Middle frontal gyrus (tissue), 1 donor: ENCODE measurements around the gene DNAJC21.
A peak's percentile ranks its signal among the peaks of the same experiment; 100 is the strongest.
"Not testable (repeated sequence)": the region's sequence is repeated elsewhere in the genome, so short reads cannot be mapped to it uniquely, and the experiment has no call there.

Source experiments
- DNase-seq: peaks from one replicate; pipeline ENCODE4 v3.0.0-alpha.2; 2015; ENCODE audit warnings: low spot score; ENCODE audit errors: extremely low spot score

The DNAJC21 gene

DNA sequence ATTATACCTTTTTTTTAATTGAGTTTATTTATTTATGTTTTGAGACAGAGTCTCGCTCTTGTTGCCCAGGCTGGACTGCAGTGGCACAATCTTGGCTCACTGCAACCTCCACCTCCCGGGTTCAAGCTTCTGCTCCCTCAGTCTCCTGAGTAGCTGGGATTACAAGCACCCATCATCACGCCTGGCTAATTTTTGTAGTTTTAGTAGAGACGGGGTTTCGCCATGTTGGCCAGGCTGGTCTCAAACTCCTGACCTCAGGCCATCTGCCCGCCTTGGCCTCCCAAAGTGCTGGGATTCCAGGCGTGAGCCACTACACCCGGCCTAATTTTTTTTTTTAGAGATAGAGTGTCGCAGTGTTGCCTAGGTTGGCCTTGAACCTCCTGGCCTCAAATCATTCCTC lies 6.1 kb upstream of the DNAJC21 start:
- DNase-seq = not testable (repeated sequence)

DNA sequence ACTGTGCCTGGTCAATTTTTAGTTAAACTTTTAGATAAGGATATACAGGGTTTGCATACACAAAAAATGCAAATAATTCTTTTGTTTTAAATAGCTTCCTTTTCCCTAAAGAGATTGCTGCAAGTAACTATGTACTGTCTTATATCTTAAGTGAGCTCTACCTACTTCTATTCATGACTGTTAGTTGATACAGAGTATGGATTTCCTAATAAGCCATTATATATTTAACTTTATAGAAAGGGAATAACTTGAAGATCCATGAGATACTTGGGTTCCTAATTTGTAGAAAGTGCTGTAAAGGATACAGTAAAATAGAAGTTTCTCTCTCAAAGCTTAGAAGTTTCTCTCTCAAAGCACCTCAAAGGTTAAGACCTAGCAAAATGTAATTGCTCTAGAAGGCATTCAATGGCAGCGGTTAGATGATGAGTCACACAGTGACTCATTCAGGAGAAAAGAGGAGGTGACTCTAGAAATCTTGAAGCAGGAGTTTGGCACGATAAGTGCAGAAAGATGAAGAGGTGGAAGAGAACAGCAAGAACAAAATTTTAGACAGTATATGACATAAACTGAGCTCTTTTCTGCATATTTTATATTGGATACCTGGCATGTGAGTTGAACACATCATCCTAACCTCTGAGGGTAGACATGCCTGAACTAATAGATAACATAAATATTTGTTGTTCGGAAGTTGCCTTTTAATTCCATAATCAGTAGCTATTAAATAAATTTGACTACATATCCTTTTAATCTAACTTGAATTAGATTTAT lies 5.5 kb upstream of the DNAJC21 start:
- DNase-seq = peak; percentile 50

- DNase-seq = no peak
Observed at GRCh38 chr5:34924462-34924765, 4.9 kb upstream of the DNAJC21 start.

DNA sequence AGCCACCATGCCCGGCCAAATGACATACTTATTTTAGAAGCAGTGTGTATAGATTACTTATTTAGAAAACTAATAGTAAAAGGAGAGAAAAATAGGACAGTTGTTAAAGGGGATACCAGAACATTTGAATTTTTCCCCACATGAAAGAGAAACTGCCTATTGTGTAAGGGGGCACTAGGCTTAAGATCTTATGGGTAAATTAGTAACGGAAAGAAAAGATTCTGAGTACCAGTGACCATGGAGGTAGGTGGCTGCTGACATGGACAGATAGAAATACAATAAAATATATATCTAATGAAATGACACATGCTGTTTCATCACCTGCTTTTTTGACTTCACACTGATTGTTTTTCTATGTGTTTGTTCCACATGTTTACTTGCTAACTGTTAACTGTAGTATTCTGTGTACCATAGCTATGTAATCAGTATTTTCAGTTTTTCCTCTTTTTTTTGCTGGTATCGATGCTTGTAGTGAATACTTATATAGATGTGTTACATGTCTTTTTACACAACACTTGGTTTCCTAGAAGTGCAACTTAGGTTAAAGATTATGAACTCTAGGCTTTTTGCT lies 3.0 kb upstream of the DNAJC21 start:
- DNase-seq = no peak

DNA sequence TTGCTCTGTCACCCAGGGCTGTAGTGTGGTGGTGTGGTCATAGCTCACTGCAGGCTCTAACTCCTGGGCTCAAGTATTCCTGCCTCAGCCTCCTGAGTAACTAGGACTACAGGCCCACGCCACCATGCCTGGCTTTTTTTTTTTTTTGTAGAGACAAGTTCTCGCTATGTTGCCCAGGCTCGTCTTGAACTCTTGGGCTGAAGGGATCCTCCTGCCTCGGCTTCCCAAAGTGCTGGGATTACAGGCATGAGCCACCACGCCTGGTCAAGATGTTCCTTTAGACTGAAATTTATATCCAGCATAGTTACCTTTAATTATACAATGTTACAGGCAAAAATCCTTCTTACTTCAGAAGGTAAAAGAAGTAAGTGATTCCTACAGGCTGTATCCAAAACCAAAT lies 1.6 kb upstream of the DNAJC21 start:
- DNase-seq = no peak

DNA sequence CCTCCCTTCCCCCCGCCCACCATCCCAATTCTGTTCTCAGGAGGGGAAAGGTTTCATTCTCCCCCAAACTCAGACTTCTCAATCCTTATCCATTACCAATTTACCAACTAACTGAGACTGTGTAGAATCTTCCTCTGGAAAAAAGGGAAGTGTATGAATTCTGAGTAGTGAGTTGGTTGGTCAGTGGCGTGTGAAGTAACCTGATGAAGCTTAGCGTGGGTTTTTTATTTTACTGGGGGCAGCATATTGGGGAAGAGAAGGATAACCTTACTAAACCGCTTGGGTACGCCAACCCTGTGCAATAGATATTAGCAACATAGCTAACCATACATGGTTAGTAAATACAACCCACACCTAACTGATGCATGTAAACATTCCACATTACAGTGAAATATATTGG lies 1.1 kb upstream of the DNAJC21 start:
- no peak for DNase-seq

GRCh38 chr5:34929720-34930461 lies 532 bp downstream of the DNAJC21 start:
- DNase-seq = peak; percentile 61

DNA sequence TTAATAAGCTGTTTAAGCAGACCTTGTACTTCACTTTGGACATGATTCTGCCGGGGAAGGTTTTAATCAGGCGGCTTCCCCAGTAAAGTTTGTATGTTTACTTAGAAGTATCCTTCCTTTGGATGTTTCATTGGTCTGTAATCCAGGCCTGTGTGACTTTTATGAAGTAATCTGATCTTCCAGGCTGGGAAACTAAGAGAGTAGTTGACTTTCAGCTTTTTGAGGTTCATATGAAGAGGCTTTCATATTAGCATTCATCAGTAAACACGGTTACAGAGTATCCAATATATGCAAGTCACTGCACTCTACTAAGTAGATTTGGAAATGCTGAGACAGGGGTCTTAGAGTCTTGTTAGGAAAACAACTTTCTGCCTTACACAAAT lies 1.1 kb downstream of the DNAJC21 start:
- no peak for DNase-seq

DNA sequence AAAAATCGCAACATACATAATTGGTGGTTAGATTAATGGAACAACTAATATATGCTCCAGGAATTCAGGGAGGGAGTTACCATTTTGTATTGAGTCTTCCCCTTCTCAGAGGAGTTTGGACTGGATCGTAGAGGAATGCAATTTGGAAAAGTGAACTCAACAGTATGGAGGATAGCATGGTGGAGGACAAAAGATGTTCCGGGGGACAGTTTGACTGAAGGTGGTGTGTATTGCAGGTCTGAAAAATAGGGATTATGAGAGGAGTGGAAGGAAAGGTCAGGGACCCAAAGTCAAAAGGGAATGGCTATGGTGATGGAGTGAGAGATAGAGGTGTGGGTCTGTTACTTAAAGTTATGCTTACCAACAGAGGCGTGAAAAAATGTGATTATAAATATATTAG lies 1.5 kb downstream of the DNAJC21 start:
- DNase-seq = no peak

- DNase-seq = no peak
Observed at GRCh38 chr5:34932947-34933346, 3.6 kb downstream of the DNAJC21 start.

- DNase-seq = no peak
Observed at GRCh38 chr5:34941936-34942335, 12.6 kb downstream of the DNAJC21 start.

DNA sequence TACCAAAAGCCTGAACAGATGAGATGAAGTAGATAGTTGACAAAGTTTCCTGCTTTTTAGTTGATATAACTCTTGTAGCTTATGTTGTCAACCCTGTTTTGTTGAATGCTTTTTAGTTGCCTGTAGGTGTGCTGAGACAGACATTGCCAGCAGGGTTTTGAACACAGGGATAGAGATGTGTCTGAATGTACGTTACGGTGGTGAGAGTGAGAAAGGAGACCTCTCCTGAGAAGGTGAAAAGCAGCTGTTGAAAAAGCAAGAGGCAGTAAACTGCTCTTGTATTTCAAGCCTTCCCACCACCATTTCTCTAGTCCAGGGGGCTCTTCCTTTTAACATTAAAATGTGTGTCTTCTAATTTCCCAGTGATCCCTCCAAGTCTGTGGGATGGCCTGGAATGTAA lies 14.7 kb downstream of the DNAJC21 start:
- no peak for DNase-seq

DNA sequence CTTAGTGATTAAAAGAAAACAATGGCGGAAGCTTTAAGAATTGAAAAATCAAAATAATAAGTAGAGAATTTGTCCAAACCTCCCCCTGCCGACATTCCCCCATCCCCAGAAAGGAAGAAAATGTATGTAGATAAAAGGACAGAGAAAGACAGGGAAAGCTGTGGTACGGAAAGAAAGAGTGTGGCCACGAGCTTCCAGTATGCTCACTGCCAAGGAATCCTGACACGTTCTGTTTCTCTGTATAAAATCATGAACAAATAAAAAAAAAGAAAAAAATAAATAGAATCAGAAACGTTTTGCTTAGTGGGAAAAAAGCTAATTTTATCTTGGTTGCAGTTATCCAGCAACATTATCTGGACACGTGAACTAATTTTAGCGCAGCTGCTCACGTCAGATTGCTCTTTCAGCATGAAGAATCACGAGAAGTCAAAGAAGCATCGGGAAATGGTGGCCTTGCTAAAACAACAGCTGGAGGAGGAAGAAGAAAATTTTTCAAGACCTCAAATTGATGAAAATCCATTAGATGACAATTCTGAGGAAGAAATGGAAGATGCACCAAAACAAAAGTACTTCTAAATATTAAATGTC lies 15.2 kb downstream of the DNAJC21 start:
- no peak for DNase-seq

DNA sequence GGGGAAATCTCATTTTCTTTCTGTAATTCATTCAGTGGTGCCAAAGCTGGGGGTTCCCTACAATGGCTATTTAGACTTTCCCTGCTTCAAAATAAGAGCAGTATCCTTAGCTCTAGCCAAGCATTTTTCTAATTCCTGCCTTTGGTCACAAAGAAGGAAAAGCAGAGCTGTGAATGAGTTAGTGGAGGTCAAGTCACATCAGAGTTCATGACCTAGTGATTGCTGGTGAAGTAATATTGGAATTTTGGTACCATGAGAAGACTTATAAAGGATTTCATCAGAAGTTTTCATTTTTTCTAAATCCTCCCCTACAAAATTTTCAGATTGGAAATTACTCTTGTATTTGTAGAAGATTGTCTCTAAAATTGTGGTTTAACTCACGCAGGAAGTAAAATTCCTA lies 28.0 kb downstream of the DNAJC21 start:
- DNase-seq = no peak

GRCh38 chr5:34957857-34958690 lies 28.7 kb downstream of the DNAJC21 start:
- no peak for DNase-seq

DNA sequence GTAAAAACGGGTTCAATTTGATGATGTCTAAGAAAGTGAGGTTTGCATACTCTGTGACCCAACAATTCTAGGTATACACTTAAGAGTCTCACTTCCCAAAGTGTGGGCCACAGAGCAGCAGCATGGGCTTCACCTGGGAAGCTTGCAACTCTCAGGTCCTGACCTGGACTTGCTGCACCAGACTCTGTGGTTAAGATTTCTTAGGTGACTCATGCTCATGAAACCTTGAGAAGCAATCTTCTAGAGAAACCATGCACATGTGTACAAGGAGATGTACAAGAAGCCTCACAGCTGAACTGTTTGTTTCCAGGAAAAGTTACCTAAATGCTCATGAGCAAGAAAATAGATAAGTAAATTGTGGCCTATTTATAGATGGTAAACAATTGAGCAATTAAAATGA lies 30.0 kb downstream of the DNAJC21 start:
- no peak for DNase-seq

- no peak for DNase-seq
Observed at GRCh38 chr5:34967540-34967939, 38.2 kb downstream of the DNAJC21 start.

- no peak for DNase-seq
Observed at GRCh38 chr5:34968258-34968657, 38.9 kb downstream of the DNAJC21 start.

DNA sequence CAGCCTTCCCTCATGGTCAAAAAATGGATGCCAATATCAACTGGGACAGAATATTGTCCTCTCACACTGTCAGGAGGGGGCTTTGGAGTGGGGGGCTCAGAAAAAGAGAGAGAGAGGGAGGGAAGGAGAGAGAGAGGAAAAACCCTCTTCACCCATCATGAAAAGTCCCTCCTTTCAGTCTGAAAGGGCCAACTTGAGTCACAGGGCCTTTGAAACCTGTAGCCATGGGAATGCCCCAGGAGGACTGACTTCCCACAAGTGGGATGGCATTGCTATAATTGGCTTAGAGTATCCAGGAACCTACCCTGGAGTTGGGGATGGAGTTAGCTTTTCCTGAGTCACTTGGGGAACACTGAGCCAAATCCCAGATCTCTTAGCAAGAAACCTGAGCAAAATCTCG lies 41.2 kb downstream of the DNAJC21 start:
- DNase-seq = no peak

DNA sequence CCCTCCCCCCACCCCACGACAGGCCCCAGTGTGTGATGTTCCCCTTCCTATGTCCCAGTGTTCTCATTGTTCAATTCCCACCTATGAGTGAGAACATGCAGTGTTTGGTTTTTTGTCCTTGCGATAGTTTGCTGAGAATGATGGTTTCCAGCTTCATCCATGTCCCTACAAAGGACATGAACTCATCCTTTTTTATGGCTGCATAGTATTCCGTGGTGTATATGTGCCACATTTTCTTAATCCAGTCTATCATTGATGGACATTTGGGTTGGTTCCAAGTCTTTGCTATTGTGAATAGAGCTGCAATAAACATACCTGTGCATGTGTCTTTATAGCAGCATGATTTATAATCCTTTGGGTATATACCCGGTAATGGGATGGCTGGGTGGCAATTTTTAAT lies 42.3 kb downstream of the DNAJC21 start:
- not testable (repeated sequence) for DNase-seq

DNA sequence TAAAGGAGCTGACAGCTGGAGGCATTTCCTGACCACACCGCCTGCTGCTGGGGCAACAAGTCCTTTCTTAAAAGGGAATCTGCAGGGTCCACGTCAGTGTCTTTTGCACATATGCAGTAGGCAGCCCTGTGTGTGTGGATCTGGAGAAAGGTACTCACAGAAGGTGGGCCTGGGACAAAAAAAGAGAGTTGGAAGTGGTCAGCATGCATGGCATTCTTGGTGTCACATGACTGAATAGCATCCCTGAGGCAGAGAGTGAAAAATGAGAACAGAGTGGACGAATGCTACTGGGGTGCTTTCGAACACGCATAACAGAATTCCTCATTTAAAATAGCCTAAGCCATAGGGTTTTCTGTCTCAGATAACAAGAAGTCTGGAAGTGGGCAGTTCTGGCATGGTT lies 47.0 kb downstream of the DNAJC21 start:
- DNase-seq = no peak
